Trophoblast cell (in vitro differentiated cells and primary cell): ENCODE results near the gene RAB3GAP1.

Experiments
- DNase-seq, 2 donors: peaks; one replicate each; pipeline ENCODE4 v3.0.0-alpha.2; 2016
- H2AFZ ChIP-seq: 2 replicates; pipeline ENCODE4 v1.6.1; 2013; ENCODE audit warnings: low read length, moderate library complexity, mild to moderate bottlenecking; ENCODE audit not compliant: insufficient read depth, poor library complexity
- H2AK5ac ChIP-seq: 2 replicates; pipeline ENCODE4 v1.6.1; 2013; ENCODE audit warnings: mild to moderate bottlenecking, low read length
- H2BK120ac ChIP-seq: 2 replicates; pipeline ENCODE4 v1.6.1; 2013; ENCODE audit warnings: low read length, mild to moderate bottlenecking, moderate library complexity; ENCODE audit not compliant: insufficient read depth, poor library complexity
- H2BK12ac ChIP-seq: 2 replicates; pipeline ENCODE4 v1.6.1; 2013; ENCODE audit warnings: mild to moderate bottlenecking, low read length, moderate library complexity
- H2BK5ac ChIP-seq: 2 replicates; pipeline ENCODE4 v1.6.1; 2013; ENCODE audit warnings: low read length, low read depth, moderate library complexity, mild to moderate bottlenecking; ENCODE audit not compliant: poor library complexity
- H3K14ac ChIP-seq: 2 replicates; pipeline ENCODE4 v1.6.1; 2013; ENCODE audit warnings: mild to moderate bottlenecking, low read length
- H3K18ac ChIP-seq: 2 replicates; pipeline ENCODE4 v1.6.1; 2013; ENCODE audit warnings: mild to moderate bottlenecking, low read length
- H3K23ac ChIP-seq: 2 replicates; pipeline ENCODE4 v1.6.1; 2013; ENCODE audit warnings: low read length
- H3K27ac ChIP-seq: 2 replicates; pipeline ENCODE4 v1.5.1; 2013; ENCODE audit warnings: low read depth, mild to moderate bottlenecking, inconsistent platforms, low read length, moderate library complexity
- H3K27me3 ChIP-seq: 2 replicates; pipeline ENCODE4 v1.6.1; 2013; ENCODE audit warnings: inconsistent platforms, mild to moderate bottlenecking, low read length, moderate library complexity; ENCODE audit not compliant: insufficient read depth
- H3K36me3 ChIP-seq, 2 experiments: 1 replicate in 1 of 2; 2 replicates in 1 of 2; pipeline ENCODE4 v1.6.1; 2013; ENCODE audit warnings: low read length in 2 of 2, mild to moderate bottlenecking in 2 of 2, moderate library complexity in 1 of 2; ENCODE audit not compliant: insufficient read depth in 2 of 2, control insufficient read depth in 1 of 2
- H3K4ac ChIP-seq: 2 replicates; pipeline ENCODE4 v1.6.1; 2013; ENCODE audit warnings: low read depth, mild to moderate bottlenecking, low read length, moderate library complexity
- H3K4me1 ChIP-seq, 2 experiments: 1 replicate in 1 of 2; 2 replicates in 1 of 2; pipeline ENCODE4 v1.6.1; 2013; ENCODE audit warnings: low read length in 2 of 2, mild to moderate bottlenecking in 2 of 2, moderate library complexity in 1 of 2; ENCODE audit not compliant: insufficient read depth in 2 of 2, control insufficient read depth in 1 of 2
- H3K4me2 ChIP-seq: 2 replicates; pipeline ENCODE4 v1.6.1; 2013; ENCODE audit warnings: inconsistent platforms, mild to moderate bottlenecking, low read length, moderate library complexity
- H3K4me3 ChIP-seq: 2 replicates; pipeline ENCODE4 v1.5.1; 2013; ENCODE audit warnings: mild to moderate bottlenecking, low read depth, low read length, inconsistent platforms
- H3K79me1 ChIP-seq: one replicate; pipeline ENCODE4 v1.6.1; 2013; ENCODE audit warnings: low read length
- H3K79me2 ChIP-seq: 2 replicates; pipeline ENCODE4 v1.6.1; 2013; ENCODE audit warnings: low read length, mild to moderate bottlenecking; ENCODE audit not compliant: control insufficient read depth, insufficient read depth, poor library complexity
- H3K9ac ChIP-seq: 2 replicates; pipeline ENCODE4 v1.6.1; 2013; ENCODE audit warnings: mild to moderate bottlenecking, low read length
- H3K9me3 ChIP-seq: 2 replicates; pipeline ENCODE4 v1.6.1; 2013; ENCODE audit warnings: low read depth, mild to moderate bottlenecking, control low read depth, inconsistent platforms, low read length; ENCODE audit not compliant: insufficient read depth
- H4K12ac ChIP-seq: 2 replicates; pipeline ENCODE4 v1.6.1; 2013; ENCODE audit warnings: low read depth, mild to moderate bottlenecking, low read length, moderate library complexity
- H4K8ac ChIP-seq: 2 replicates; pipeline ENCODE4 v1.6.1; 2013; ENCODE audit warnings: low read depth, mild to moderate bottlenecking, low read length, moderate library complexity
- H4K91ac ChIP-seq: one replicate; pipeline ENCODE4 v1.6.1; 2013; ENCODE audit warnings: low read depth, mild to moderate bottlenecking, low read length, moderate library complexity
- WGBS: extraction: QIAGEN DNeasy Blood & Tissue Kit; methylation state at CpG from one replicate; pipeline ENCODE4 v1.1.7; 2013; ENCODE audit warnings: missing lambda C conversion rate; ENCODE audit not compliant: insufficient read length, insufficient coverage; ENCODE audit errors: extremely low coverage; 5-methylcytosine and 5-hydroxymethylcytosine counted together

The RAB3GAP1 gene

DNA sequence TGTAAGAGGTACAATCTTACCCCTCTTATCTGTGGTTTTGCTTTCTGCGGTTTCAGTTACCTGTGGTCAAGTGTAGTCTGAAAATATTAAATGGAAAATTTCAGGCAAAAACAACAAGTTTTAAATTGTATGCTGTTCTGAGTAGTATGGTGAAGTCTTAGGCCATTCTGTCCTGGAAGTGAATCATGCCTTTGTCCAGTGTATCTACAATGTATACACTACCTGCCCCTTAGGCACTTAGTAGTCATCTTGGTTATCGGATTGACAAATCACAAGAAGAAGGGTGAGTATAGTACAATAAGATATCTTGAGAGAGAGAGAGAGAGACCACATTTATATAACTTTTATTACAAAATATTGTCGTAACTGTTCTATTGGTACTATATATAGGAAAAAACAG is 43.5 kb downstream of the RAB3GAP1 start:
- no peak overlapping the region for H3K18ac ChIP-seq
- no peak overlapping the region for H4K91ac ChIP-seq
- H4K12ac ChIP-seq, result no peak overlapping the region
- H2BK120ac ChIP-seq, result no peak overlapping the region
- H3K4me2 ChIP-seq, result no peak overlapping the region
- H3K9me3 ChIP-seq, result no peaks in the 10 kb centered on the region
- no peak overlapping the region for H3K27ac ChIP-seq
- peaks cover 0 to 4% of the 10 kb centered on the region in 2 experiments for H3K36me3 ChIP-seq
- no peak overlapping the region for H2AFZ ChIP-seq
- no peaks in the 10 kb centered on the region for H3K4me1 ChIP-seq
- H2BK12ac ChIP-seq, result no peak overlapping the region
- no peak overlapping the region for H3K23ac ChIP-seq
- no peak overlapping the region for H4K8ac ChIP-seq
- no peak overlapping the region for H3K4me3 ChIP-seq
- H3K9ac ChIP-seq, result no peak overlapping the region
- H3K14ac ChIP-seq, result no peak overlapping the region
- no CpG with 5 or more reads among the region's 3 CpGs for WGBS
- no peak overlapping the region for H2AK5ac ChIP-seq
- no peak overlapping the region for H2BK5ac ChIP-seq
- H3K79me1 ChIP-seq, result no peaks in the 10 kb centered on the region
- no peaks in the 10 kb centered on the region for H3K79me2 ChIP-seq
- no peak for DNase-seq
- H3K27me3 ChIP-seq, result no peaks in the 10 kb centered on the region
- H3K4ac ChIP-seq, result no peak overlapping the region

- H4K91ac ChIP-seq, result no peak overlapping the region
- no peaks in the 10 kb centered on the region for H3K79me1 ChIP-seq
- DNase-seq, result no peak
- no peak overlapping the region for H2BK12ac ChIP-seq
- no CpG with 5 or more reads among the region's 4 CpGs for WGBS
- H3K36me3 ChIP-seq, result peaks cover 0 to 4% of the 10 kb centered on the region in 2 experiments
- no peak overlapping the region for H3K18ac ChIP-seq
- no peaks in the 10 kb centered on the region for H3K4me1 ChIP-seq
- no peak overlapping the region for H3K27ac ChIP-seq
- H2BK120ac ChIP-seq, result no peak overlapping the region
- H3K23ac ChIP-seq, result no peak overlapping the region
- no peak overlapping the region for H2AFZ ChIP-seq
- H4K12ac ChIP-seq, result no peak overlapping the region
- H2BK5ac ChIP-seq, result no peak overlapping the region
- H3K4me2 ChIP-seq, result no peak overlapping the region
- no peak overlapping the region for H3K14ac ChIP-seq
- H4K8ac ChIP-seq, result no peak overlapping the region
- no peaks in the 10 kb centered on the region for H3K27me3 ChIP-seq
- H3K9me3 ChIP-seq, result no peaks in the 10 kb centered on the region
- H3K9ac ChIP-seq, result no peak overlapping the region
- H3K79me2 ChIP-seq, result no peaks in the 10 kb centered on the region
- no peak overlapping the region for H3K4me3 ChIP-seq
- no peak overlapping the region for H2AK5ac ChIP-seq
- no peak overlapping the region for H3K4ac ChIP-seq
Measured at GRCh38 chr2:135096665-135097446, 44.8 kb downstream of the RAB3GAP1 start.

GRCh38 chr2:135097532-135098231 is 45.6 kb downstream of the RAB3GAP1 start:
- WGBS, result no CpG with 5 or more reads among the region's 2 CpGs
- H4K12ac ChIP-seq, result no peak overlapping the region
- no peak overlapping the region for H3K9ac ChIP-seq
- no peak overlapping the region for H2AK5ac ChIP-seq
- no peaks in the 10 kb centered on the region for H3K9me3 ChIP-seq
- H3K36me3 ChIP-seq, result peaks cover 0 to 4% of the 10 kb centered on the region in 2 experiments
- H2BK12ac ChIP-seq, result no peak overlapping the region
- H2BK5ac ChIP-seq, result no peak overlapping the region
- H3K79me2 ChIP-seq, result no peaks in the 10 kb centered on the region
- no peak overlapping the region for H2BK120ac ChIP-seq
- no peak for DNase-seq
- no peak overlapping the region for H3K4me3 ChIP-seq
- H3K14ac ChIP-seq, result no peak overlapping the region
- no peaks in the 10 kb centered on the region for H3K27me3 ChIP-seq
- H3K4me1 ChIP-seq, result no peaks in the 10 kb centered on the region
- no peak overlapping the region for H4K91ac ChIP-seq
- no peak overlapping the region for H3K27ac ChIP-seq
- no peaks in the 10 kb centered on the region for H3K79me1 ChIP-seq
- H3K4me2 ChIP-seq, result no peak overlapping the region
- H3K18ac ChIP-seq, result no peak overlapping the region
- H3K4ac ChIP-seq, result no peak overlapping the region
- H4K8ac ChIP-seq, result no peak overlapping the region
- H3K23ac ChIP-seq, result no peak overlapping the region
- H2AFZ ChIP-seq, result no peak overlapping the region

DNA sequence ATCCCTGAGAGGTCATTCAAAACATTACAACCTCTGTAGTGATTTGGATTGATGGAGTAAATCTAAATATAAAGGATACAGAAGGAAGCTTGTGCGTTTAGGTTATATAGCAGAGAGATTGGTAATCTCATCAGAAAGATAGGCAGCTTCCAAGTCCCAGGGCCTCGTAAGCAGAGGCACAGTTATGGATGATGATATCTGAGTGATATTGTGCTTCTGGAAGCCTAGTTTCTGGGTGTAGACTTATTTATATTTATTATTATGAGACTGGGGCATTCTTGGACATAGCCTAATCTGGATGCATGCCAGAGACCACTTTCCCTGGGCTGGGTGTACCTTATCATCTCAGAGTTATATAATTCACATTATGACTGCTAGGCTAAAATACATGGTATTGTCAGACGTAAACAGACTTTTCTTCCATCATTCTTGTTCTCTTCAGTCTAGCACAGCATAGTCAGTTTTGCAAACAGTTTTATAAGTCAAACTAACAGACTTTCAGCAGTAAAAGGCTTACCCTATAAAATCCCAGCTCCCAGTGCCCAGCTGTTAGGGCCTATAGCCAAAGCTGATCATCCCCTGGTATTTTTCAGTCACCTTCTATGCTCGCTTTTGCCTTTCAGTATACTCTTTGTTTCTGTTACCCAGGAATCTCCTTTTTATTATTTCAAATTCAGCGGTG is 47.9 kb downstream of the RAB3GAP1 start:
- Histone ChIP-seq H3K79me1 (no peaks in the 10 kb centered on the region), H3K14ac (no peak overlapping the region), H3K4ac (no peak overlapping the region), H2BK120ac (no peak overlapping the region), H3K4me1 (no peaks in the 10 kb centered on the region), H2BK12ac (no peak overlapping the region), H3K27me3 (no peaks in the 10 kb centered on the region), H3K27ac (no peak overlapping the region), H4K8ac (no peak overlapping the region), H4K91ac (no peak overlapping the region), H3K4me3 (no peak overlapping the region), H3K9ac (no peak overlapping the region), H3K18ac (no peak overlapping the region), H3K36me3 (peaks cover 2% of the 10 kb centered on the region in 2 experiments), H3K79me2 (no peaks in the 10 kb centered on the region), H2BK5ac (no peak overlapping the region), H2AFZ (no peak overlapping the region), H3K9me3 (no peaks in the 10 kb centered on the region), H4K12ac (no peak overlapping the region), H3K4me2 (no peak overlapping the region), H3K23ac (no peak overlapping the region), H2AK5ac (no peak overlapping the region)
- no CpG with 5 or more reads among the region's 5 CpGs for WGBS
- no peak for DNase-seq
